ENCODE data around the gene SRBD1. TPM values are rescaled to one million over a fixed set of nuclear protein-coding genes. Genes with fewer than 3 reads are reported as not detected.

SRBD1 gene
- total and polyA plus RNA-seq, 2 experiments from 2014 or later, result 27.4 to 46.3 TPM

DNA sequence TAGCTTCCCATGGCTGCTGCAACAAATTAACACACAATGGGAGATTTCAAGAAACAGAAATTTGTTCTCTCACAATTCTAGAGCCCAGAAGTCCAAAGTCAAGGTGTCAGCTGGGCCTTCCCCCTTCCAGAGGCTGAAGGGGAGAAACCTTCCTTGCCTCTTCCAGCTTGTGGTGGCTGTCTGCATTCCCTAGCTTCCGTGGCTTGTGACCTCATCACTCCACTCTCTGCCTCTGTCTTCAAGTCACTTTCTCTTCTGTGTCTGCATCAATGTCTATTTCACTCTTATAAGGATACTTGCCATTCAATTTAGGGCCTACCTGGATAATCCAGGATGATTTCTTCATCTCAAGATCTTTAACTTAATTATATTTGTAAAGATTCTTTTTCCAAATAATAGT lies 16.8 kb upstream of the SRBD1 start:
- Histone ChIP-seq H3K4me3 (no peak overlapping the region), H3K4me2 (no peak overlapping the region), H3K27me3 (ENCODE audit: insufficient read depth) (no peaks in the 10 kb centered on the region), H3K4me1 (ENCODE audit: insufficient read depth) (peaks cover 17% of the 10 kb centered on the region), H3K9me2 (ENCODE audit: insufficient read depth) (no peaks in the 10 kb centered on the region), H3K79me2 (replicated peaks; ENCODE audit: insufficient read depth) (no peaks in the 10 kb centered on the region), H3F3A (replicated peaks; ENCODE audit: low read depth) (no peaks in the 10 kb centered on the region), H4K20me1 (replicated peaks; ENCODE audit: insufficient read depth) (no peaks in the 10 kb centered on the region), H2AFZ (no peak overlapping the region), H3K27ac (ENCODE audit: low read depth) (no peak overlapping the region), H3K36me3 (ENCODE audit: insufficient read depth) (no peaks in the 10 kb centered on the region)
- no peak for DNase-seq (ENCODE audit: low spot score)
- no peaks in the 10 kb centered on the region for H3K9me3 Mint-ChIP-seq
- no peak for ATAC-seq
- H3K4me1 Mint-ChIP-seq, result peaks cover 21% of the 10 kb centered on the region
- no peak for TF ChIP-seq STAT1 (IDR thresholded peaks at IDR 0.05; ENCODE audit: unreplicated experiment)
- no peak for TF ChIP-seq NANOG (IDR thresholded peaks at IDR 0.05; ENCODE audit: borderline replicate concordance)
- TF ChIP-seq CREB1 (CRISPR knock-in tag; IDR thresholded peaks at IDR 0.05; ENCODE audit: low read depth), result no peak
- TF ChIP-seq EZH2 (IDR thresholded peaks at IDR 0.05; ENCODE audit: low read depth, unreplicated experiment), result no peak
- TF ChIP-seq, protein P1, sequence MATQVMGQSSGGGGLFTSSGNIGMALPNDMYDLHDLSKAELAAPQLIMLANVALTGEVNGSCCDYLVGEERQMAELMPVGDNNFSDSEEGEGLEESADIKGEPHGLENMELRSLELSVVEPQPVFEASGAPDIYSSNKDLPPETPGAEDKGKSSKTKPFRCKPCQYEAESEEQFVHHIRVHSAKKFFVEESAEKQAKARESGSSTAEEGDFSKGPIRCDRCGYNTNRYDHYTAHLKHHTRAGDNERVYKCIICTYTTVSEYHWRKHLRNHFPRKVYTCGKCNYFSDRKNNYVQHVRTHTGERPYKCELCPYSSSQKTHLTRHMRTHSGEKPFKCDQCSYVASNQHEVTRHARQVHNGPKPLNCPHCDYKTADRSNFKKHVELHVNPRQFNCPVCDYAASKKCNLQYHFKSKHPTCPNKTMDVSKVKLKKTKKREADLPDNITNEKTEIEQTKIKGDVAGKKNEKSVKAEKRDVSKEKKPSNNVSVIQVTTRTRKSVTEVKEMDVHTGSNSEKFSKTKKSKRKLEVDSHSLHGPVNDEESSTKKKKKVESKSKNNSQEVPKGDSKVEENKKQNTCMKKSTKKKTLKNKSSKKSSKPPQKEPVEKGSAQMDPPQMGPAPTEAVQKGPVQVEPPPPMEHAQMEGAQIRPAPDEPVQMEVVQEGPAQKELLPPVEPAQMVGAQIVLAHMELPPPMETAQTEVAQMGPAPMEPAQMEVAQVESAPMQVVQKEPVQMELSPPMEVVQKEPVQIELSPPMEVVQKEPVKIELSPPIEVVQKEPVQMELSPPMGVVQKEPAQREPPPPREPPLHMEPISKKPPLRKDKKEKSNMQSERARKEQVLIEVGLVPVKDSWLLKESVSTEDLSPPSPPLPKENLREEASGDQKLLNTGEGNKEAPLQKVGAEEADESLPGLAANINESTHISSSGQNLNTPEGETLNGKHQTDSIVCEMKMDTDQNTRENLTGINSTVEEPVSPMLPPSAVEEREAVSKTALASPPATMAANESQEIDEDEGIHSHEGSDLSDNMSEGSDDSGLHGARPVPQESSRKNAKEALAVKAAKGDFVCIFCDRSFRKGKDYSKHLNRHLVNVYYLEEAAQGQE (IDR thresholded peaks at IDR 0.05; ENCODE audit: unreplicated experiment), result no peak
- no peak for TF ChIP-seq POLR2AphosphoS5 (IDR thresholded peaks at IDR 0.05; ENCODE audit: low read depth)
- TF ChIP-seq ZNF114 (CRISPR knock-in tag; IDR thresholded peaks at IDR 0.05), result no peak
- TF ChIP-seq EZH2phosphoT487 (IDR thresholded peaks at IDR 0.05; ENCODE audit: unreplicated experiment), result no peak
- TF ChIP-seq, protein P2, sequence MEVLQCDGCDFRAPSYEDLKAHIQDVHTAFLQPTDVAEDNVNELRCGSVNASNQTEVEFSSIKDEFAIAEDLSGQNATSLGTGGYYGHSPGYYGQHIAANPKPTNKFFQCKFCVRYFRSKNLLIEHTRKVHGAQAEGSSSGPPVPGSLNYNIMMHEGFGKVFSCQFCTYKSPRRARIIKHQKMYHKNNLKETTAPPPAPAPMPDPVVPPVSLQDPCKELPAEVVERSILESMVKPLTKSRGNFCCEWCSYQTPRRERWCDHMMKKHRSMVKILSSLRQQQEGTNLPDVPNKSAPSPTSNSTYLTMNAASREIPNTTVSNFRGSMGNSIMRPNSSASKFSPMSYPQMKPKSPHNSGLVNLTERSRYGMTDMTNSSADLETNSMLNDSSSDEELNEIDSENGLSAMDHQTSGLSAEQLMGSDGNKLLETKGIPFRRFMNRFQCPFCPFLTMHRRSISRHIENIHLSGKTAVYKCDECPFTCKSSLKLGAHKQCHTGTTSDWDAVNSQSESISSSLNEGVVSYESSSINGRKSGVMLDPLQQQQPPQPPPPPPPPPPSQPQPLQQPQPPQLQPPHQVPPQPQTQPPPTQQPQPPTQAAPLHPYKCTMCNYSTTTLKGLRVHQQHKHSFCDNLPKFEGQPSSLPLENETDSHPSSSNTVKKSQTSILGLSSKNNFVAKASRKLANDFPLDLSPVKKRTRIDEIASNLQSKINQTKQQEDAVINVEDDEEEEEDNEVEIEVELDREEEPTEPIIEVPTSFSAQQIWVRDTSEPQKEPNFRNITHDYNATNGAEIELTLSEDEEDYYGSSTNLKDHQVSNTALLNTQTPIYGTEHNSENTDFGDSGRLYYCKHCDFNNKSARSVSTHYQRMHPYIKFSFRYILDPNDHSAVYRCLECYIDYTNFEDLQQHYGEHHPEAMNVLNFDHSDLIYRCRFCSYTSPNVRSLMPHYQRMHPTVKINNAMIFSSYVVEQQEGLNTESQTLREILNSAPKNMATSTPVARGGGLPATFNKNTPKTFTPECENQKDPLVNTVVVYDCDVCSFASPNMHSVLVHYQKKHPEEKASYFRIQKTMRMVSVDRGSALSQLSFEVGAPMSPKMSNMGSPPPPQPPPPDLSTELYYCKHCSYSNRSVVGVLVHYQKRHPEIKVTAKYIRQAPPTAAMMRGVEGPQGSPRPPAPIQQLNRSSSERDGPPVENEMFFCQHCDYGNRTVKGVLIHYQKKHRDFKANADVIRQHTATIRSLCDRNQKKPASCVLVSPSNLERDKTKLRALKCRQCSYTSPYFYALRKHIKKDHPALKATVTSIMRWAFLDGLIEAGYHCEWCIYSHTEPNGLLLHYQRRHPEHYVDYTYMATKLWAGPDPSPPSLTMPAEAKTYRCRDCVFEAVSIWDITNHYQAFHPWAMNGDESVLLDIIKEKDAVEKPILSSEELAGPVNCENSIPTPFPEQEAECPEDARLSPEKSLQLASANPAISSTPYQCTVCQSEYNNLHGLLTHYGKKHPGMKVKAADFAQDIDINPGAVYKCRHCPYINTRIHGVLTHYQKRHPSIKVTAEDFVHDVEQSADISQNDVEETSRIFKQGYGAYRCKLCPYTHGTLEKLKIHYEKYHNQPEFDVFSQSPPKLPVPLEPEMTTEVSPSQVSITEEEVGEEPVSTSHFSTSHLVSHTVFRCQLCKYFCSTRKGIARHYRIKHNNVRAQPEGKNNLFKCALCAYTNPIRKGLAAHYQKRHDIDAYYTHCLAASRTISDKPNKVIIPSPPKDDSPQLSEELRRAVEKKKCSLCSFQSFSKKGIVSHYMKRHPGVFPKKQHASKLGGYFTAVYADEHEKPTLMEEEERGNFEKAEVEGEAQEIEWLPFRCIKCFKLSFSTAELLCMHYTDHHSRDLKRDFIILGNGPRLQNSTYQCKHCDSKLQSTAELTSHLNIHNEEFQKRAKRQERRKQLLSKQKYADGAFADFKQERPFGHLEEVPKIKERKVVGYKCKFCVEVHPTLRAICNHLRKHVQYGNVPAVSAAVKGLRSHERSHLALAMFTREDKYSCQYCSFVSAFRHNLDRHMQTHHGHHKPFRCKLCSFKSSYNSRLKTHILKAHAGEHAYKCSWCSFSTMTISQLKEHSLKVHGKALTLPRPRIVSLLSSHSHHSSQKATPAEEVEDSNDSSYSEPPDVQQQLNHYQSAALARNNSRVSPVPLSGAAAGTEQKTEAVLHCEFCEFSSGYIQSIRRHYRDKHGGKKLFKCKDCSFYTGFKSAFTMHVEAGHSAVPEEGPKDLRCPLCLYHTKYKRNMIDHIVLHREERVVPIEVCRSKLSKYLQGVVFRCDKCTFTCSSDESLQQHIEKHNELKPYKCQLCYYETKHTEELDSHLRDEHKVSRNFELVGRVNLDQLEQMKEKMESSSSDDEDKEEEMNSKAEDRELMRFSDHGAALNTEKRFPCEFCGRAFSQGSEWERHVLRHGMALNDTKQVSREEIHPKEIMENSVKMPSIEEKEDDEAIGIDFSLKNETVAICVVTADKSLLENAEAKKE (CRISPR knock-in tag; IDR thresholded peaks at IDR 0.05), result no peak
- TF ChIP-seq, protein P3, sequence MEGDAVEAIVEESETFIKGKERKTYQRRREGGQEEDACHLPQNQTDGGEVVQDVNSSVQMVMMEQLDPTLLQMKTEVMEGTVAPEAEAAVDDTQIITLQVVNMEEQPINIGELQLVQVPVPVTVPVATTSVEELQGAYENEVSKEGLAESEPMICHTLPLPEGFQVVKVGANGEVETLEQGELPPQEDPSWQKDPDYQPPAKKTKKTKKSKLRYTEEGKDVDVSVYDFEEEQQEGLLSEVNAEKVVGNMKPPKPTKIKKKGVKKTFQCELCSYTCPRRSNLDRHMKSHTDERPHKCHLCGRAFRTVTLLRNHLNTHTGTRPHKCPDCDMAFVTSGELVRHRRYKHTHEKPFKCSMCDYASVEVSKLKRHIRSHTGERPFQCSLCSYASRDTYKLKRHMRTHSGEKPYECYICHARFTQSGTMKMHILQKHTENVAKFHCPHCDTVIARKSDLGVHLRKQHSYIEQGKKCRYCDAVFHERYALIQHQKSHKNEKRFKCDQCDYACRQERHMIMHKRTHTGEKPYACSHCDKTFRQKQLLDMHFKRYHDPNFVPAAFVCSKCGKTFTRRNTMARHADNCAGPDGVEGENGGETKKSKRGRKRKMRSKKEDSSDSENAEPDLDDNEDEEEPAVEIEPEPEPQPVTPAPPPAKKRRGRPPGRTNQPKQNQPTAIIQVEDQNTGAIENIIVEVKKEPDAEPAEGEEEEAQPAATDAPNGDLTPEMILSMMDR (conservative IDR thresholded peaks at IDR 0.05; ENCODE audit: low read depth in 2 of 2), result no peak
- no peak for TF ChIP-seq JUNB (IDR thresholded peaks at IDR 0.05; ENCODE audit: unreplicated experiment)
- TF ChIP-seq, protein P4, sequence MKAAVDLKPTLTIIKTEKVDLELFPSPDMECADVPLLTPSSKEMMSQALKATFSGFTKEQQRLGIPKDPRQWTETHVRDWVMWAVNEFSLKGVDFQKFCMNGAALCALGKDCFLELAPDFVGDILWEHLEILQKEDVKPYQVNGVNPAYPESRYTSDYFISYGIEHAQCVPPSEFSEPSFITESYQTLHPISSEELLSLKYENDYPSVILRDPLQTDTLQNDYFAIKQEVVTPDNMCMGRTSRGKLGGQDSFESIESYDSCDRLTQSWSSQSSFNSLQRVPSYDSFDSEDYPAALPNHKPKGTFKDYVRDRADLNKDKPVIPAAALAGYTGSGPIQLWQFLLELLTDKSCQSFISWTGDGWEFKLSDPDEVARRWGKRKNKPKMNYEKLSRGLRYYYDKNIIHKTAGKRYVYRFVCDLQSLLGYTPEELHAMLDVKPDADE (IDR thresholded peaks at IDR 0.05), result no peak
- no peak for TF ChIP-seq ZNF331 (CRISPR knock-in tag; IDR thresholded peaks at IDR 0.05; ENCODE audit: low read depth)
- no peaks in the 10 kb centered on the region for H3K27me3 Mint-ChIP-seq (ENCODE audit: insufficient read depth, low read depth, poor library complexity)
- no peak overlapping the region for H3K4me3 Mint-ChIP-seq
- H3K27ac Mint-ChIP-seq, result no peak overlapping the region; the same call in 1 of the 2 replicates
- H3K36me3 Mint-ChIP-seq (ENCODE audit: low read depth), result no peaks in the 10 kb centered on the region
